ENCODE data around the gene COX15.

- TF ChIP-seq EZH2phosphoT487 (IDR thresholded peaks at IDR 0.05; ENCODE audit: insufficient read depth, low read depth) (no peak), EZH2 (IDR thresholded peaks at IDR 0.05; ENCODE audit: insufficient read depth, poor library complexity, severe bottlenecking) (no peak)
Measured at GRCh38 chr10:99693933-99694583, 37.9 kb downstream of the COX15 start.
